ENCODE results near the gene KDM4B. TPM values are rescaled to one million over a fixed set of nuclear protein-coding genes. Genes with fewer than 3 reads are reported as not detected.

Gene KDM4B
- total and polyA plus RNA-seq, 2 of the 8 experiments (the other 6 are each of a cell fraction or from before 2014, with no cell fraction given), result 12.0 to 31.9 TPM

DNA sequence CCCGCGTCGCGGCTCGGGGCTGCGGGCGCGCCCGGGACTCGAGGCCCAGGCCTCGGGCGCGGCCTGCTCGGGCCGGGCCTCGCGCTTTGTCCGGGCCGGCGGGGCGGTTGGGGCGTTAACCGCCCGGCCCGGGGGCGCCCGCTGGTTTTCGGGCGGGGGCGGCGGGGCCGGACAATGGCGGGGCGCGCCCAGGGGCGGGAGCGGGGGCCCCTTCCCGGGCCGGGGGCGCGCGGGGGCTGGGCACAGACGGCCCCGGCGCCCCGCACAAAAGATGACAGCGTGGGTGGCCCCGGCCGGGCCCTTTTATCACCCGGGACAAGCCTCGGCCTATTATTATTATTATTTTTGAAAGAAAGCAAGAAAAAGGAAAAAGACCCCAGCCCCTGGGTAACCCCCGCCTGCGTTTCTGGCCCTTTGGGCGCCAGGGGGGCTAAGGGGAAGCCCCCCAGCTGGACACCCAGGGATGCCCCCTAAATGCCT, 419 bp downstream of the KDM4B start:
- Histone ChIP-seq H4K91ac (replicated peaks; ENCODE audit: insufficient read length, low read length) (no peak overlapping the region), H2BK5ac (ENCODE audit: low read depth, low read length) (no peak overlapping the region), H3K23me2 (ENCODE audit: low read depth, low read length) (peaks cover 13% of the 10 kb centered on the region; the same call in 1 of the 2 replicates), H3K79me2 (ENCODE audit: control insufficient read depth in 1 of 2, insufficient read depth in 2 of 2, low read length in 2 of 2) (peaks cover 10 to 38% of the 10 kb centered on the region in 2 experiments; a peak in 3 of 4 replicates), H3K27me3 (replicated peaks in 1 of 4; ENCODE audit: control insufficient read depth in 3 of 4, extremely low read depth in 1 of 4, insufficient read depth in 3 of 4, low read length in 3 of 4) (peaks cover 0 to 5% (median 0%) of the 10 kb centered on the region in 4 experiments; a peak in 2 of 7 replicates), H3K4me1 (replicated peaks in 1 of 4; ENCODE audit: control insufficient read depth in 3 of 4, insufficient read depth in 4 of 4, low read length in 3 of 4) (peaks cover 3 to 17% (median 14%) of the 10 kb centered on the region in 4 experiments), H3K56ac (replicated peaks; ENCODE audit: insufficient read length, low read depth, low read length) (no peak overlapping the region), H3K4me3 (ENCODE audit: extremely low read depth in 1 of 4, insufficient read depth in 2 of 4, low read depth in 3 of 4, low read length in 4 of 4) (peak overlapping the region; percentile 49 to 67 (median 57)), H3K4me2 (ENCODE audit: insufficient read depth in 1 of 2, low read depth in 2 of 2, low read length in 2 of 2) (peak overlapping the region; percentile 79 to 98), H3K18ac (ENCODE audit: extremely low read depth, low read length) (no peak overlapping the region), H4K8ac (ENCODE audit: extremely low read depth, insufficient read depth, low read length) (no peak overlapping the region), H2BK12ac (ENCODE audit: low read depth, low read length) (no peak overlapping the region), H3K79me1 (ENCODE audit: low read depth, low read length) (peaks cover 13% of the 10 kb centered on the region), H2AK5ac (ENCODE audit: low read depth, low read length) (no peak overlapping the region), H3K27ac (ENCODE audit: low read depth, low read length) (no peak overlapping the region), H2BK120ac (replicated peaks; ENCODE audit: low read depth, low read length) (no peak overlapping the region), H3K9me3 (ENCODE audit: insufficient read depth in 2 of 2, low read depth in 1 of 2, low read length in 1 of 2) (no peaks in the 10 kb centered on the region), H3K23ac (ENCODE audit: insufficient read length) (no peak overlapping the region), H3K36me3 (ENCODE audit: control insufficient read depth in 2 of 4, insufficient read depth in 4 of 4, low read length in 3 of 4) (no peaks in the 10 kb centered on the region), H2BK20ac (ENCODE audit: low read length) (no peak overlapping the region), H4K5ac (ENCODE audit: insufficient read length, low read depth, low read length) (no peak overlapping the region), H4K20me1 (replicated peaks in 1 of 2; ENCODE audit: control insufficient read depth in 1 of 2, insufficient read depth in 2 of 2, low read length in 2 of 2) (peaks cover 11 to 15% of the 10 kb centered on the region in 2 experiments), H2AFZ (ENCODE audit: low read length) (no peak overlapping the region), H3K9ac (replicated peaks in 1 of 4; ENCODE audit: extremely low read depth in 1 of 4, low read depth in 3 of 4, low read length in 3 of 4) (peak overlapping the region in 3 of 4 experiments; percentile 23 to 88 (median 66); a peak in 3 of 7 replicates), H3K4ac (replicated peaks; ENCODE audit: insufficient read length, low read depth, low read length) (no peak overlapping the region), H2BK15ac (ENCODE audit: low read length) (no peak overlapping the region), H3K14ac (ENCODE audit: insufficient read length) (no peak overlapping the region)
- FAIRE-seq, result no peak
- POLR2A ChIA-PET (ENCODE audit: partially characterized antibody), result interaction anchor here (0.9 to 2.5 kb wide), 6 partner anchors 10 to 99 kb away, joined by 3 to 11 read pairs (median 3); no protein-coding TSS in a partner anchor
- no peak for DNase-seq (ENCODE audit: low read depth in 1 of 2, low spot score in 2 of 2)
- CTCF ChIA-PET (ENCODE audit: partially characterized antibody), result interaction anchor here (0.9 to 5.7 kb wide), 8 partner anchors 18 to 160 kb away, joined by 3 to 38 read pairs (median 6); no protein-coding TSS in a partner anchor
- TF ChIP-seq KDM4A (IDR thresholded peaks at IDR 0.05; ENCODE audit: low read depth, low read length, severe bottlenecking), result peak; percentile 24
- no peak for TF ChIP-seq SAP30 (IDR thresholded peaks at IDR 0.05; ENCODE audit: insufficient read depth, insufficient replicate concordance, low read length)
- WGBS, 2 experiments (ENCODE audit: extremely low coverage in 1 of 2, insufficient coverage in 1 of 2, insufficient read length in 1 of 2, insufficient replicate concordance in 2 of 2, low coverage in 1 of 2, low lambda C conversion rate in 2 of 2, missing lambda C conversion rate in 1 of 2), result 2% methylated on average over 11 of the region's 54 CpGs; no CpG with 5 or more reads in 1 of the 2 experiments
